ENCODE data around the gene IGFBP4. TPM values are rescaled to one million over a fixed set of nuclear protein-coding genes. Genes with fewer than 3 reads are reported as not detected.
A peak's percentile ranks its signal among the peaks of the same experiment; 100 is the strongest.

Gene IGFBP4
- total and polyA plus RNA-seq, 10 donors: 49.3 to 537 (median 307) TPM

DNA sequence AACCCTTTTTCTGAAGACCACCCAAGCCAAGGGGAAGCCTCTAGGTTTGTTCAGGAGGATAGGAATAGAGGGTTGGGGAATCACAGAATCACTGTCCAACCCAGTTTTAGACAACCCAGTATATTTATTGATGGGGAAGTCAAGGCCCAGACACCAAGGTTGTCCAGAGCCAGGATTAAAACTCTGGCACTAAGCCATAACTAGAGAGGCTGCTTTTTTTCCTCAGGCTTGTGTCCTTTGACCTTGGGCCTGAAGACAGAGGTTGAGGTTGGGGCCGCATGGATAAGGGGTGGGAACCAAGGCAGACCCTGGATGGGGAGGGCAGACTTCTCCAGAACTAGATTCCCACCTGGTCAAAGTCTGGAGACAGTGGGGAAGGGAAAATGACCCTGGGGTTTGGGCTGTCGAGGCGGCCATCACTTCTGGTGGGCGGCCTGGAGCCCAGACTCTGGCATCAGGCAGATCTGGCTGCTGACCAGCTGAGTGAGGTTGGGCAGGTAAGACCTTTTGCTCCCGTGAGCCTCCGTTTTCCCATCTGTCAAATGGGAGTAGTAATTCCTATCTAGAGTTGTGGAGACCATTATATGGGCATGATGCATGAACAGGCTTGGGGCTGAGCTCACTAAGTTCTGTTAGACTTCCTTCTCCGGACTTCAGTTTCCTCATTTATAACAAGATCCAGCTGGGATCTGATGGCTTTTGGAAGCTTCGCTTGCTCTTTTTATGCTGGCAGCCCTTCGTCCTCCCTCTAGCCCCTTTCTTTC, 17.9 kb downstream of the IGFBP4 start:
- 57 to 76% (median 73%) methylated on average over 6 to 9 of the region's 9 CpGs for WGBS, 5 donors
- intact Hi-C loops (cut with DNase I; ENCODE audit: low total_unique reads): no loop called here
- Histone ChIP-seq H3K9me3 (no peaks in the 10 kb centered on the region), H3K4me1 (peaks cover 0 to 67% (median 36%) of the 10 kb centered on the region in 6 donors), H3K27ac (peak overlapping the region in 7 of 8 donors; percentile 2 to 67 (median 43)), H3K36me3 (peaks cover 0 to 29% (median 14%) of the 10 kb centered on the region in 6 donors), H3K4me3 (no peak overlapping the region), H3K27me3 (replicated peaks in 1 of 7) (no peaks in the 10 kb centered on the region)
- no peak for DNase-seq
- TF ChIP-seq, protein P1, sequence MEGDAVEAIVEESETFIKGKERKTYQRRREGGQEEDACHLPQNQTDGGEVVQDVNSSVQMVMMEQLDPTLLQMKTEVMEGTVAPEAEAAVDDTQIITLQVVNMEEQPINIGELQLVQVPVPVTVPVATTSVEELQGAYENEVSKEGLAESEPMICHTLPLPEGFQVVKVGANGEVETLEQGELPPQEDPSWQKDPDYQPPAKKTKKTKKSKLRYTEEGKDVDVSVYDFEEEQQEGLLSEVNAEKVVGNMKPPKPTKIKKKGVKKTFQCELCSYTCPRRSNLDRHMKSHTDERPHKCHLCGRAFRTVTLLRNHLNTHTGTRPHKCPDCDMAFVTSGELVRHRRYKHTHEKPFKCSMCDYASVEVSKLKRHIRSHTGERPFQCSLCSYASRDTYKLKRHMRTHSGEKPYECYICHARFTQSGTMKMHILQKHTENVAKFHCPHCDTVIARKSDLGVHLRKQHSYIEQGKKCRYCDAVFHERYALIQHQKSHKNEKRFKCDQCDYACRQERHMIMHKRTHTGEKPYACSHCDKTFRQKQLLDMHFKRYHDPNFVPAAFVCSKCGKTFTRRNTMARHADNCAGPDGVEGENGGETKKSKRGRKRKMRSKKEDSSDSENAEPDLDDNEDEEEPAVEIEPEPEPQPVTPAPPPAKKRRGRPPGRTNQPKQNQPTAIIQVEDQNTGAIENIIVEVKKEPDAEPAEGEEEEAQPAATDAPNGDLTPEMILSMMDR (IDR thresholded peaks at IDR 0.05 in 8 of 11, conservative IDR thresholded peaks at IDR 0.05 in 3 of 11): no peak
- TF ChIP-seq POLR2AphosphoS5 (IDR thresholded peaks at IDR 0.05): peak in 1 of 3 donors; percentile 61

DNA sequence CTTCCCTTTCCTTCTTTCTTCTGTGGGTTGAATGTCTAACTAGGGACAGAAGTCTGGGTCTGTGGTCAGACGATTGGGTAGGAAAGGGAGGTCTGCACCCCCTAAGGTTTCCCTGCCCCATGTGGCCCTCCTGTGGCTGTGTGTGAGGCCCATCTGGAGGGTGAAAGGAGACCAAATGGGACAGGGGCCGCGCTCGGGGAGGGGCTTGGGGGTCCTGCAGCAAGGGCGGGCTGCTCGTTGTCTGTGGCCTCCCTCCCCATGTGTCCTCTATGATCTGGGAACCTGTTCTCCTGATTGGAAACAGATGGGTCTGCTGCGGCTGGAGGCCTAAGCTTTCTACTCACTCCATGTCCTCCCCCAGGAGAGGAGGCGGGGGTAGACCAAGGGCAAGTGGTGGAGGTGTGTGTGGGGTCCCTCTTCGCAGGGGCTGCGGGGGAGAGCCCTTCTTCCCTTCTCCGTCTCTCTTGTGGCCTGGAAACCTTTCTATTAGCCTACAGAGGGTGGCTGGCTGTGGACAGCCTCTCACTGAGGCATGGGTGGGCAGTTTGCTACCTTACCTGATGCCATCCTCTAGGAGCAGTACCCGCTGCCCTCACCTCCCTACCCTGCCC, 18.6 kb downstream of the IGFBP4 start:
- no peaks in the 10 kb centered on the region for H3K9me3 ChIP-seq
- peaks cover 0 to 22% (median 8%) of the 10 kb centered on the region in 6 donors for H3K36me3 ChIP-seq
- H3K27ac ChIP-seq: peak overlapping the region in 7 of 8 donors; percentile 2 to 67 (median 45)
- peaks cover 0 to 60% (median 33%) of the 10 kb centered on the region in 6 donors for H3K4me1 ChIP-seq
- H3K27me3 ChIP-seq (replicated peaks in 1 of 7): no peaks in the 10 kb centered on the region
- intact Hi-C loops (cut with DNase I; ENCODE audit: low total_unique reads): no loop called here
- 60 to 81% (median 69%) methylated on average over 8 to 12 of the region's 12 CpGs for WGBS, 5 donors
- H3K4me3 ChIP-seq: no peak overlapping the region
- TF ChIP-seq POLR2AphosphoS5 (IDR thresholded peaks at IDR 0.05): peak in 1 of 3 donors; percentile 66
- TF ChIP-seq, protein P1 (IDR thresholded peaks at IDR 0.05 in 8 of 11, conservative IDR thresholded peaks at IDR 0.05 in 3 of 11): no peak
- no peak for DNase-seq

DNA sequence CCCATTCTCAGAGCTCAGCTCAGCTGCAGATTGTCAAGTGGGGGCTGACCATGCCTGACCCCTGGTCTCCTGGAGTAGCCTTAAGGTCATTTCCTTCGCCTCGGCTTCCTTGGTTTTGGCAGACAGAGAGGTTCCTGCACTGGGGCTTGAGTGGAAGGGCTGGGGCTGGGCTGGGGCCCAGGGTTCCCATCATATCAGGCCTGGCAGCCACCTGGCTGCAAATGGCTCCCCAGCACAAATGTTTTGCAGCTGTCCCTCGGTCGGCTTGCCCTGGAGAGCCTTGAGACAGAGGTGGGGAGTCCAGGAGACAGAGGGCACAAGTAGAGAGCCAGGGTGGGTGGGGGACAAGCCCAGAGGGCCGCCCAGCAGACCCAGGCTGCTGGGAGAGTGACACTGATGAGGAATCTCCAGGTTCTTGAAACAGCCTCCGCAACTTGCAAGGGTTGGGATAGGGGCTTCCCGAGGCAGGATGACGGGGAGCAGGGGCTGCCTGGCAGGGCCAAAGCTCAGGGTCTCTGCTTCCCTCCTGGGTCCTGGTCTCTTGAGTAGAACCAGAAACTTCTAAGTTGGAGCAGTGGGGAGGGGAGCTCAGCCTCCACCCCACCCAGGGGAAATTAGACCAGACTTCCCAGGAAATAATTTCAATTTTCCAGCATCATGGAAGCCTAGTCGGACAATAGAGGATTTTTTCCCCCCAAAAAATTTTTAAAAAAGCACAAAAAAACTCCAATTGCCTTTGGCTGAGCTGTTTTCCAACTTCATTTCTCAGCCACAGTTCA, 19.3 kb downstream of the IGFBP4 start:
- Histone ChIP-seq H3K4me1 (peaks cover 0 to 53% (median 29%) of the 10 kb centered on the region in 6 donors), H3K9me3 (no peaks in the 10 kb centered on the region), H3K36me3 (peaks cover 0 to 15% (median 4%) of the 10 kb centered on the region in 6 donors), H3K4me3 (no peak overlapping the region), H3K27ac (peak overlapping the region in 7 of 8 donors; percentile 2 to 67 (median 45)), H3K27me3 (replicated peaks in 1 of 7) (peaks cover 0 to under 1% (median 0%) of the 10 kb centered on the region in 7 donors)
- TF ChIP-seq, protein P1 (IDR thresholded peaks at IDR 0.05 in 8 of 11, conservative IDR thresholded peaks at IDR 0.05 in 3 of 11): no peak
- TF ChIP-seq POLR2A (IDR thresholded peaks at IDR 0.05) (no peak), POLR2AphosphoS5 (IDR thresholded peaks at IDR 0.05) (peak in 2 of 3 donors; percentile 19 to 68)
- WGBS, 5 donors: 61 to 70% (median 67%) methylated on average over 5 to 9 of the region's 9 CpGs
- no peak for DNase-seq
- intact Hi-C loops (cut with DNase I; ENCODE audit: low total_unique reads): no loop called here

Data from spleen (tissue), 11 donors.